HepG2 (cell line): ENCODE results near the gene SLC44A4. TPM values are rescaled to one million over a fixed set of nuclear protein-coding genes. Genes with fewer than 3 reads are reported as not detected.
A peak's percentile ranks its signal among the peaks of the same experiment; 100 is the strongest.

Experiments
- ATAC-seq: fragments of 200-7000 bp; cut with Tn5 transposase; 3 replicates; pipeline ENCODE4 v1.9.1; 2020; ENCODE audit warnings: mild to moderate bottlenecking, moderate library complexity
- BruUV-seq: library from RNA; stranded (reverse); fragments of 400-500 nt; replicated peaks from 2 replicates; lab custom pipeline; 2021; lab: Mats Ljungman, UMichigan
- CTCF ChIA-PET: fragments of 300-600 bp; formaldehyde crosslinking; extraction: SDS; loops from one replicate; lab custom pipeline; 2021; ENCODE audit warnings: low total read pairs, inconsistent platforms, low intra/inter-chr PET ratio; lab: Yijun Ruan, JAX
- POLR2A ChIA-PET: fragments of 350-600 bp; sonication (Branson Sonifier 250); formaldehyde crosslinking; loops from one replicate; lab custom pipeline; 2020; ENCODE audit warnings: antibody characterized with exemption, inconsistent platforms; lab: Yijun Ruan, JAX
- DNase-seq: peaks from one replicate; pipeline ENCODE4 v3.0.0-alpha.2; 2015; ENCODE audit warnings: low spot score
- FAIRE-seq: peaks from 3 replicates; lab custom pipeline; 2011; peaks lifted over from hg19 to GRCh38; lab: Jason Lieb, UNC
- H2AFZ ChIP-seq: one replicate; pipeline ENCODE4 v1.6.1; 2011; ENCODE audit warnings: low read length, inconsistent platforms
- H3K27ac ChIP-seq: fragments of 300-600 bp; 3 replicates; pipeline ENCODE4 v1.8.0; 2011; ENCODE audit warnings: mixed run types, mild to moderate bottlenecking, mixed read lengths, low read length, inconsistent platforms; ENCODE audit not compliant: insufficient read depth; ENCODE audit errors: extremely low read length
- H3K27me3 ChIP-seq, 2 experiments: fragments of 200-600 bp in 1 of 2; 2 replicates in 1 of 2; 3 replicates in 1 of 2; pipeline versions ENCODE4 v1.6.0 to v1.8.0; 2011; ENCODE audit warnings: low read length in 2 of 2, mild to moderate bottlenecking in 2 of 2, moderate library complexity in 2 of 2, inconsistent platforms in 1 of 2; ENCODE audit not compliant: insufficient read depth in 2 of 2, control insufficient read depth in 1 of 2
- H3K36me3 ChIP-seq, 2 experiments: fragments of 200-600 bp in 1 of 2; replicated peaks in 1 of 2; 2 replicates in 1 of 2; 3 replicates in 1 of 2; pipeline versions ENCODE4 v1.5.1 to v1.8.0; 2011; ENCODE audit warnings: low read length in 2 of 2, inconsistent platforms in 1 of 2; ENCODE audit not compliant: insufficient read depth in 2 of 2, control insufficient read depth in 1 of 2
- H3K4me1 ChIP-seq: 2 replicates; pipeline ENCODE4 v1.5.1; 2012; ENCODE audit warnings: low read length, inconsistent platforms; ENCODE audit not compliant: insufficient read depth
- H3K4me2 ChIP-seq: 2 replicates; pipeline ENCODE4 v1.6.0; 2011; ENCODE audit warnings: low read depth, low read length, inconsistent platforms
- H3K4me3 ChIP-seq, 3 experiments: fragments of 200-600 bp in 1 of 3; sonication (generic), shearing (Covaris generic) in 1 of 3; replicated peaks in 1 of 3; 2 replicates each; pipeline ENCODE4 v1.5.1; 2011 to 2016; ENCODE audit warnings: low read length in 3 of 3, inconsistent platforms in 2 of 3, low read depth in 2 of 3, mild to moderate bottlenecking in 2 of 3, control low read depth in 1 of 3, mixed read lengths in 1 of 3; ENCODE audit not compliant: insufficient read depth in 1 of 3
- H3K79me2 ChIP-seq: one replicate; pipeline ENCODE4 v1.6.1; 2011; ENCODE audit warnings: low read length, inconsistent platforms; ENCODE audit not compliant: insufficient read depth
- H3K9ac ChIP-seq: 2 replicates; pipeline ENCODE4 v1.6.0; 2011; ENCODE audit warnings: mild to moderate bottlenecking, low read depth, low read length, inconsistent platforms; ENCODE audit not compliant: insufficient read depth
- H3K9me3 ChIP-seq: 2 replicates; pipeline ENCODE4 v1.5.1; 2012; ENCODE audit warnings: mild to moderate bottlenecking, low read length
- H4K20me1 ChIP-seq: 2 replicates; pipeline ENCODE4 v1.6.0; 2011; ENCODE audit warnings: inconsistent platforms, mild to moderate bottlenecking, low read length, moderate library complexity; ENCODE audit not compliant: insufficient read depth
- ARNT ChIP-seq: fragments of 450-650 bp; IDR thresholded peaks from 2 replicates; pipeline ENCODE4 v1.6.1; 2017
- EEA1 ChIP-seq: sonication (generic); formaldehyde crosslinking; IDR thresholded peaks from 2 replicates; pipeline ENCODE4 v1.5.1; 2020; ENCODE audit warnings: mild to moderate bottlenecking, missing genetic modification reagents, borderline replicate concordance
- ETV5 ChIP-seq: IDR thresholded peaks from 2 replicates; pipeline ENCODE4 v1.6.1; 2018; ENCODE audit warnings: missing biosample characterization, missing genetic modification reagents, inconsistent platforms, borderline replicate concordance
- GATAD2A ChIP-seq: IDR thresholded peaks from 2 replicates; pipeline ENCODE4 v1.6.1; 2016
- IRF9 ChIP-seq: sonication (generic); formaldehyde crosslinking; IDR thresholded peaks from 2 replicates; pipeline ENCODE4 v1.8.0; 2022; ENCODE audit warnings: missing genetic modification reagents, mild to moderate bottlenecking, borderline replicate concordance
- PITX1 ChIP-seq: sonication (generic); formaldehyde crosslinking; IDR thresholded peaks from 2 replicates; pipeline ENCODE4 v1.5.1; 2020; ENCODE audit warnings: mild to moderate bottlenecking, missing genetic modification reagents
- SRSF4 ChIP-seq: fragments of 200-400 bp; formaldehyde crosslinking; IDR thresholded peaks from one replicate; pipeline ENCODE4 v1.6.1; 2018; ENCODE audit warnings: mild to moderate bottlenecking, low read depth, low read length, moderate library complexity; ENCODE audit not compliant: poor library complexity, severe bottlenecking
- ZBTB7A ChIP-seq: sonication (generic); formaldehyde crosslinking; IDR thresholded peaks from 2 replicates; pipeline ENCODE4 v1.8.0; 2022; ENCODE audit warnings: mild to moderate bottlenecking, missing genetic modification reagents
- ZNF136 ChIP-seq: sonication (generic); formaldehyde crosslinking; IDR thresholded peaks from 2 replicates; pipeline ENCODE4 v1.8.1; 2022; ENCODE audit warnings: low read depth, mild to moderate bottlenecking, moderate library complexity, missing genetic modification reagents
- ZNF138 ChIP-seq: sonication (generic); formaldehyde crosslinking; IDR thresholded peaks from 2 replicates; pipeline ENCODE4 v1.5.0; 2020; ENCODE audit warnings: mild to moderate bottlenecking, low read depth, missing genetic modification reagents
- ZNF331 ChIP-seq: sonication (generic); formaldehyde crosslinking; IDR thresholded peaks from 2 replicates; pipeline ENCODE4 v1.4.0; 2020; ENCODE audit warnings: missing genetic modification reagents
- ZNF335 ChIP-seq: sonication (generic); formaldehyde crosslinking; IDR thresholded peaks from 2 replicates; pipeline ENCODE4 v1.4.0; 2020; ENCODE audit warnings: missing genetic modification reagents
- ZNF33B ChIP-seq: sonication (generic); formaldehyde crosslinking; IDR thresholded peaks from 2 replicates; pipeline ENCODE4 v1.5.1; 2020; ENCODE audit warnings: mild to moderate bottlenecking, missing genetic modification reagents
- ZNF687 ChIP-seq: sonication (generic); formaldehyde crosslinking; IDR thresholded peaks from 2 replicates; pipeline ENCODE4 v1.5.1; 2020; ENCODE audit warnings: mild to moderate bottlenecking, missing genetic modification reagents, moderate library complexity
- ZNF780A ChIP-seq: sonication (generic); formaldehyde crosslinking; IDR thresholded peaks from 2 replicates; pipeline ENCODE4 v1.8.0; 2022; ENCODE audit warnings: mild to moderate bottlenecking, missing genetic modification reagents, moderate library complexity
- ZNF816 ChIP-seq: sonication (generic); formaldehyde crosslinking; IDR thresholded peaks from 2 replicates; pipeline ENCODE4 v1.8.0; 2022; ENCODE audit warnings: missing genetic modification reagents, mild to moderate bottlenecking, borderline replicate concordance
- ZSCAN5A ChIP-seq: sonication (generic); formaldehyde crosslinking; IDR thresholded peaks from 2 replicates; pipeline ENCODE4 v1.8.0; 2022; ENCODE audit warnings: mild to moderate bottlenecking, missing genetic modification reagents, borderline replicate concordance
- whole genome bisulfite sequencing: methylation state at CpG from one replicate; pipeline ENCODE4 v1.1.6; 2017; ENCODE audit warnings: low lambda C conversion rate; 5-methylcytosine and 5-hydroxymethylcytosine counted together
- in situ Hi-C: cut with HindIII; loops from 2 replicates; pipeline ENCODE4 v1.10.0; 2017; ENCODE audit warnings: low pct_unique_long_range_greater_than_20kb; ENCODE audit not compliant: extremely low pct_ligation_motif_present
- intact Hi-C: fragments of 100-400 bp; cut with micrococcal nuclease; formaldehyde crosslinking; loops from one replicate; pipeline ENCODE4 v1.10.0; 2022; ENCODE audit not compliant: unreplicated experiment
- polyA plus RNA-seq, 8 experiments: library from polyadenylated mRNA; depleted of rRNA in 3 of 8; stranded (reverse) in 7 of 8; unstranded in 1 of 8; fragments of >200 nt; fragmentation: Illumina TruSeq in 4 of 8; extraction: Trizol in 4 of 8; gene quantifications; 2 replicates each; pipeline versions ENCODE4 v1.2.1 to v1.2.3, GENCODE V29; 2011 to 2016; ENCODE audit warnings: low read depth in 4 of 8, missing spikeins in 1 of 8, mixed read lengths in 1 of 8; ENCODE audit not compliant: insufficient read depth in 1 of 8
- total RNA-seq, 5 experiments: library from RNA; depleted of rRNA; stranded (reverse); fragments of >200 nt; fragmentation: Illumina TruSeq; extraction: Trizol; gene quantifications; 2 replicates each; pipeline ENCODE4 v1.2.3, GENCODE V29; 2016; ENCODE audit warnings: low read depth in 1 of 5

The SLC44A4 gene
- total and polyA plus RNA-seq, 2 of the 13 experiments (the other 11 are each of a cell fraction or from before 2014, with no cell fraction given) = 3.5 to 5.9 TPM

- TF ChIP-seq ZNF687 (CRISPR knock-in tag) = peak; percentile 41; the same call in 1 of the 2 replicates
- TF ChIP-seq GATAD2A (CRISPR knock-in tag) = no peak
- TF ChIP-seq ZNF780A (CRISPR knock-in tag) = no peak
- 0 out of 2 replicates have a peak, but pooled peaks have one; percentile 2 for TF ChIP-seq ZNF335 (CRISPR knock-in tag)
Measured at GRCh38 chr6:31870385-31870921, 8.3 kb downstream of the SLC44A4 start (continued).

GRCh38 chr6:31869343-31869742 lies 9.5 kb downstream of the SLC44A4 start:
- FAIRE-seq (no peak), ATAC-seq (no peak)
- WGBS = 80% methylated on average over 8 of the region's 8 CpGs
- CTCF ChIA-PET = no interaction called here
- in situ Hi-C loops = no loop called here
- H2AFZ ChIP-seq = no peak overlapping the region
- H3K4me3 ChIP-seq = no peak overlapping the region
- H3K27me3 ChIP-seq = no peaks in the 10 kb centered on the region
- H3K4me2 ChIP-seq = no peak overlapping the region
- no peak overlapping the region for H3K9ac ChIP-seq
- H3K79me2 ChIP-seq = peaks cover 6% of the 10 kb centered on the region
- intact Hi-C loops = no loop called here
- no peaks in the 10 kb centered on the region for H3K9me3 ChIP-seq
- BruUV-seq = no TSS peak
- H3K36me3 ChIP-seq = no peaks in the 10 kb centered on the region
- peaks cover 59% of the 10 kb centered on the region for H3K4me1 ChIP-seq
- POLR2A ChIA-PET = no interaction called here
- TF ChIP-seq EEA1 = no peak
- TF ChIP-seq ZNF331 (CRISPR knock-in tag) = no peak
- no peak for TF ChIP-seq ETV5 (CRISPR knock-in tag)
- no peak for TF ChIP-seq ARNT
- TF ChIP-seq PITX1 = no peak
- TF ChIP-seq ZNF816 = no peak
- no peak for TF ChIP-seq ZNF136 (CRISPR knock-in tag)
- TF ChIP-seq IRF9 (CRISPR knock-in tag) = no peak
- no peak for TF ChIP-seq ZSCAN5A (CRISPR knock-in tag)
- TF ChIP-seq ZNF138 (CRISPR knock-in tag) = no peak
- no peak for TF ChIP-seq ZBTB7A (CRISPR knock-in tag)
- TF ChIP-seq ZNF33B (CRISPR knock-in tag) = no peak
- no peak for TF ChIP-seq SRSF4
- TF ChIP-seq, all 625 proteins: peak for 0
- DNase-seq = no peak
- Histone ChIP-seq H3K27ac (no peak overlapping the region), H4K20me1 (no peaks in the 10 kb centered on the region)
